ENCODE results near the gene SON.
"Not testable (repeated sequence)": the region's sequence is repeated elsewhere in the genome, so short reads cannot be mapped to it uniquely, and the experiment has no call there.

SON gene

DNA sequence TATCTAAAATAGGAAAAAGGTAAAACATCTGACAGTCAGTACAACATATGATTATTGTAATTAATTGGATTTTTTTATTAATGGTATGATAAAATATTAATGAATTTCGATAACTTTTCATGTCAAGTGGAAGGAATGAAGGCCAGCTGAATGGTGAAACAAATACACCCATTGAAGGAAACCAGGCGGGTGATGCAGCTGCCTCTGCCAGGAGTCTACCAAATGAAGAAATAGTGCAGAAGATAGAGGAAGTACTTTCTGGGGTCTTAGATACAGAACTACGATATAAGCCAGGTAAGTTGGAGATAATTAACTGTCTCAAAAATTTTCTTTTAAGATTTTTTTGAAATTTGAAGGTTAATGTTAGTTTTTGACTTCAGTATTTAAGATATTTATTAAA is 3.2 kb downstream of the SON start:
- DNase-seq, result no peak

GRCh38 chr21:33549848-33550771 is 7.3 kb downstream of the SON start:
- DNase-seq, result no peak

DNA sequence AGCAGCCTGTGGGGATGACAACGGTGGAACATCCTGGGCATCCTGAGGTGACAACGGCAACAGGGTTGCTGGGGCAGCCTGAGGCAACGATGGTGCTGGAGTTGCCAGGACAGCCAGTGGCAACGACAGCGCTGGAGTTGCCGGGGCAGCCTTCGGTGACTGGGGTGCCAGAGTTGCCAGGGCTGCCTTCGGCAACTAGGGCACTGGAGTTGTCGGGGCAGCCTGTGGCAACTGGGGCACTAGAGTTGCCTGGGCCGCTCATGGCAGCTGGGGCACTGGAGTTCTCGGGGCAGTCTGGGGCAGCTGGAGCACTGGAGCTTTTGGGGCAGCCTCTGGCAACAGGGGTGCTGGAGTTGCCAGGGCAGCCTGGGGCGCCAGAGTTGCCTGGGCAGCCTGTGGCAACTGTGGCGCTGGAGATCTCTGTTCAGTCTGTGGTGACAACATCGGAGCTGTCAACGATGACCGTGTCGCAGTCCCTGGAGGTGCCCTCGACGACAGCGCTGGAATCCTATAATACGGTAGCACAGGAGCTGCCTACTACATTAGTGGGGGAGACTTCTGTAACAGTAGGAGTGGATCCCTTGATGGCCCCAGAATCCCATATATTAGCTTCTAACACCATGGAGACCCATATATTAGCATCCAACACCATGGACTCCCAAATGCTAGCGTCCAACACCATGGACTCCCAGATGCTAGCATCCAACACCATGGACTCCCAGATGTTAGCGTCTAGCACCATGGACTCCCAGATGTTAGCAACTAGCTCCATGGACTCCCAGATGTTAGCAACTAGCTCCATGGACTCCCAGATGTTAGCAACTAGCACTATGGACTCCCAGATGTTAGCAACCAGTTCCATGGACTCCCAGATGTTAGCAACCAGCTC is 8.2 kb downstream of the SON start:
- DNase-seq, result no peak

DNA sequence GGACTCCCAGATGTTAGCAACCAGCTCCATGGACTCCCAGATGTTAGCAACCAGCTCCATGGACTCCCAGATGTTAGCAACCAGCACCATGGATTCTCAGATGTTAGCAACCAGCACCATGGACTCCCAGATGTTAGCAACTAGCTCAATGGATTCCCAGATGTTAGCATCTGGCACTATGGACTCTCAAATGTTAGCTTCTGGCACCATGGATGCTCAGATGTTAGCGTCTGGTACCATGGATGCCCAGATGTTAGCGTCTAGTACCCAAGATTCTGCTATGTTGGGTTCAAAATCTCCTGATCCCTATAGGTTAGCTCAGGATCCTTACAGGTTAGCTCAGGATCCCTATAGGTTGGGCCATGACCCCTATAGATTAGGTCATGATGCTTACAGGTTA is 8.8 kb downstream of the SON start:
- DNase-seq, result no peak

DNA sequence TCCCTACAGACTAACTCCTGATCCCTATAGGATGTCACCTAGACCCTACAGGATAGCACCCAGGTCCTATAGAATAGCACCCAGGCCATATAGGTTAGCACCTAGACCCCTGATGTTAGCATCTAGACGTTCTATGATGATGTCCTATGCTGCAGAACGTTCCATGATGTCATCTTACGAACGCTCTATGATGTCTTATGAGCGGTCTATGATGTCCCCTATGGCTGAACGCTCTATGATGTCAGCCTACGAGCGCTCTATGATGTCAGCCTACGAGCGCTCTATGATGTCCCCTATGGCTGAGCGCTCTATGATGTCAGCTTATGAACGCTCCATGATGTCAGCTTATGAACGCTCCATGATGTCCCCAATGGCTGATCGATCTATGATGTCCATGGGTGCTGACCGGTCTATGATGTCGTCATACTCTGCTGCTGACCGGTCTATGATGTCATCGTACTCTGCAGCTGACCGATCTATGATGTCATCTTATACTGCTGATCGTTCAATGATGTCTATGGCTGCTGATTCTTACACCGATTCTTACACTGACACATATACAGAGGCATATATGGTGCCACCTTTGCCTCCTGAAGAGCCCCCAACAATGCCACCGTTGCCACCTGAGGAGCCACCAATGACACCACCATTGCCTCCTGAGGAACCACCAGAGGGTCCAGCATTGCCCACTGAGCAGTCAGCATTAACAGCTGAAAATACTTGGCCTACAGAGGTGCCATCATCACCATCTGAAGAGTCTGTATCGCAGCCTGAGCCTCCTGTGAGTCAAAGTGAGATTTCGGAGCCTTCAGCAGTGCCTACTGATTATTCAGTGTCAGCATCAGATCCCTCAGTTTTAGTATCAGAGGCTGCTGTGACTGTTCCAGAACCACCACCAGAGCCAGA is 9.5 kb downstream of the SON start:
- no peak for DNase-seq

- DNase-seq, result no peak
Measured at GRCh38 chr21:33552999-33553598, 10.3 kb downstream of the SON start.

GRCh38 chr21:33554236-33554981 is 11.6 kb downstream of the SON start:
- DNase-seq, result no peak

DNA sequence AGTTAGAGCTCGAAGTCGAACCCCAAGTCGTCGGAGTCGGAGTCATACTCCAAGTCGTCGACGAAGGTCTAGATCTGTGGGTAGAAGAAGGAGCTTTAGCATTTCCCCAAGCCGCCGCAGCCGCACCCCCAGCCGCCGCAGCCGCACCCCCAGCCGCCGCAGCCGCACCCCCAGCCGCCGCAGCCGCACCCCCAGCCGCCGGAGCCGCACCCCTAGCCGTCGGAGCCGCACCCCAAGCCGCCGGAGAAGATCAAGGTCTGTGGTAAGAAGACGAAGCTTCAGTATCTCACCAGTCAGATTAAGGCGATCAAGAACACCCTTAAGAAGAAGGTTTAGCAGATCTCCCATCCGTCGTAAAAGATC is 12.1 kb downstream of the SON start:
- no peak for DNase-seq

DNA sequence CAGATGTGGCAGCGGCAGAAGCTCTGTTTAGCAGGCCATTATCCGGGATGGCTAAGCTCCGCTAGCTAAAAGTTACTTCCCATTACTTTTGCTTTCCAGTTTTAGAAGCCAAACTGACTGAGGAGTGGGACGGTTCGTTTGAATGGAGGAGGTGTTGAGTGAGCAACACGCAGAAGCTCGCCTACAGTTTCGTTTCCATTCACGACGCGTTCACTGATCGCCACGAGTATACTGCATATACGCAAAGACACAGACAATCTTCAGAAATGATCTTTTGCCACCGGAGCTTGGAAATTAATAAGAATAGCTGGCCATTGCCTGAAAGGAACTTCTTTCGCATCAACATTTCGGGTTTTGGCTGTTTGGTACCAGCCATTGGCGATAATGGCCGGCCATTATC is 14.6 kb downstream of the SON start:
- DNase-seq, result no peak

- DNase-seq, result no peak
Measured at GRCh38 chr21:33558777-33559421, 16.1 kb downstream of the SON start.

DNA sequence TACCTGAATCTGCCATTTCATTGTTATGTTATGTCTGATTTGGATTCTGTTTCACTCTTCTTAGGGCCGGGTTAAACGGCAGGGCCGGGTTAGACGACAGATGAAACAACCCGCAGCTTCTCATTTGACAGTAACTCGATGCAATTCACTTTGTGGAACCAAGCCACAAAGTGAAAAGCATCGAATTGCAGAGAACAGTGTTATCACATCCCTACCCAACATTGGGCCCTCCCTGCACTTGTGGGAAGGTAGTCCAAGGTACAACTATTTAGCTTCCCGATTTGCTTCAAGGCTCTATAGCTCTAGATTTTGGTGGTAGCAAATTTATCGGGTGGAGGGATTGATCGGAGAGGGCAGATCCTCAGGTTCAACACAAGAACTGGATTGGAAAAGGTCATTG is 17.0 kb downstream of the SON start:
- no peak for DNase-seq

DNA sequence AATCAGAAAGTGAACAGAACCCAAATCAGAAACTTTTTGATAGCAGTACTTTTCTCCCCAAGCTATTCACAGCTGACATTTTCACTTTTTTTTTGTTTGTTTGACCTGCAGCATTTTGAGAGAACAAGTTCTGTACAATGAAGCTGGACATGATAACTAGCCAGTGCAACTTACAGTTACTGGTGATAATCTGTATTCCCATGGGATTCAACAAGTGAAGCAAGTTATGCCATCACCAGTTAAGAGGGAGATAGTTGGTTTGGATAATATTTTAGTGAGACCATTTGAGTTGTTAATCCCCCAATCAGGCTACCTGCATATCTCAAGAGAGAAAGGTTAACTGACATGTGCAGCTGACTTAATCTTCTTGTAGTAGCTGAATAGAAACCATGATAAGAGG is 18.1 kb downstream of the SON start:
- DNase-seq, result no peak

- no peak for DNase-seq
Measured at GRCh38 chr21:33561373-33561772, 18.5 kb downstream of the SON start.

GRCh38 chr21:33562389-33562788 is 19.6 kb downstream of the SON start:
- DNase-seq, result no peak

GRCh38 chr21:33566514-33566913 is 23.7 kb downstream of the SON start:
- no peak for DNase-seq

DNA sequence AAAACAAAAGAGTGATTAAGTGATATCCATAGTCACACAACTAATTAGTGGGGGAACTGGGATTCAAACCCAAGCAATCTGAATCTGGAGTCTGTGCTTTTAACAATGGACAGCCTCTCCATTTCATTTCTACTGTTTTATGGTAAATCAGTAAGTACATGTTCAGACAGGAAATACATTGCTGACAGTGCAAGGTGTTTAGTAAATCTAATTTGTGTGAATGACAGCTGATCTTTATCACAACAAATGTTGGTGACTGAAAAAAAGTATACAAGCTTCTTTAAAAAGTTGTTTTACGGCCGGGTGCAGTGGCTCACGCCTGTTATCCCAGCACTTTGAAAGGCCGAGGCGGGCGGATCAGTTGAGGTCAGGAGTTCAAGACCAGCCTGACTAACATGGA is 25.1 kb downstream of the SON start:
- DNase-seq, result no peak

GRCh38 chr21:33568448-33568847 is 25.6 kb downstream of the SON start:
- DNase-seq, result no peak

DNA sequence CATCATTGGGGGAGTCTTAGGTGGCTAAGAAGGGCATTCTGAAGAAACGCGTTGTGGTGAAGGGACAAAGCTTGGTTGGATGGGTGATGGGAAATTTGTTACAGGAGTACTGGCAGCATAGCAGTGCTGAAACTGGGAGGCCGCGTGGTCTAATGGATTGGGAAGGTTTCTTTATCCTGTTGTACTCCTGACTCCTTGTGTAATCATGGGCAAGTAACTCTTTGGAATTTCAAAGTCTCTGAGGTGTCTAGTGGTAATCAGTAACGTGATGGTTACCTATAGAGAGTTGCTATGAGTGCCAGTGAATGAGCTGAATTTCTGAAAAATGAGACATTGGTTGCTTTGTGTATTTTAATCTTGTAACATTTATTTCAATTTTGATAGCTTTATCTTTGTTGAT is 27.2 kb downstream of the SON start:
- DNase-seq, result no peak

DNA sequence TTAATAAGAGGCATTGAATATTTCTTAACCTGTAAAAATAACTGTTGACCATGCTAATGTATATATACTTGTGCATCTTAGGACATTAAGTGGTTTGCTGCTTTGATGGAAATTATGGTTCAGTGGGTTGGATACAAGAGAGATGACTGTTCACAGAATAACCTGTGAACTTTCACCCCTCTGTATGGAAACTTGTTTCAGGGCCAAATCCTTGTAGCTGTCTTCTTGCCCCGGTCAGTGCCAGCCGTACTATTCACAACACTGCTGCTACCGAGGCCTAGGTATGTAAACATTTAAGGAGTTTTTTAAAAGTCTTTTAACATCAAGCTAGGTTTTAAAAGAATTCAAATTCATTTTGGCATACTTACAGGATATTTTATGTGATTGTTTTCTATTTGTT is 29.5 kb downstream of the SON start:
- DNase-seq, result no peak

GRCh38 chr21:33576741-33577141 is 33.9 kb downstream of the SON start:
- DNase-seq, result not testable (repeated sequence)

GRCh38 chr21:33578214-33578613 is 35.4 kb downstream of the SON start:
- no peak for DNase-seq

All from right forelimb (tissue), 1 donor.